Midbrain (tissue), 1 donor: ENCODE data around the gene SCAPER.
"Not testable (repeated sequence)": the region's sequence is repeated elsewhere in the genome, so short reads cannot be mapped to it uniquely, and the experiment has no call there.

Experiments
- DNase-seq: peaks from one replicate; lab custom pipeline; 2025; lab: John Stamatoyannopoulos, UW

The SCAPER gene

GRCh38 chr15:76321602-76322001, 583.5 kb downstream of the SCAPER start:
- no peak for DNase-seq

- DNase-seq = no peak
Measured at GRCh38 chr15:76321171-76321570, 584.0 kb downstream of the SCAPER start.

- no peak for DNase-seq
Measured at GRCh38 chr15:76320012-76320411, 585.1 kb downstream of the SCAPER start.

- DNase-seq = no peak
Measured at GRCh38 chr15:76313731-76314130, 591.4 kb downstream of the SCAPER start.

GRCh38 chr15:76313175-76313567, 592.0 kb downstream of the SCAPER start:
- not testable (repeated sequence) for DNase-seq

GRCh38 chr15:76312540-76313174, 592.5 kb downstream of the SCAPER start:
- DNase-seq = no peak

GRCh38 chr15:76311100-76311953, 593.8 kb downstream of the SCAPER start, which contains the start of gene ETFA:
ETFA (minus strand) TSS chr15:76311469; CDS start chr15:76311388, 81 bp downstream.
- DNase-seq = peak; percentile 91

- DNase-seq = no peak
Measured at GRCh38 chr15:76310475-76311099, 594.6 kb downstream of the SCAPER start.

GRCh38 chr15:76309601-76310330, 595.4 kb downstream of the SCAPER start:
- no peak for DNase-seq

- no peak for DNase-seq
Measured at GRCh38 chr15:76303909-76304308, 601.2 kb downstream of the SCAPER start.

- no peak for DNase-seq
Measured at GRCh38 chr15:76299786-76300185, 605.4 kb downstream of the SCAPER start.

- DNase-seq = no peak
Measured at GRCh38 chr15:76298986-76299385, 606.2 kb downstream of the SCAPER start.

GRCh38 chr15:76297951-76298350, 607.2 kb downstream of the SCAPER start:
- DNase-seq = not testable (repeated sequence)
